H1 (cell line): Measurements from ENCODE around the gene ATP6V1E1. TPM values are rescaled to one million over a fixed set of nuclear protein-coding genes. Genes with fewer than 3 reads are reported as not detected.

ENCODE experiments used
- CTCF ChIA-PET: fragments of 300-600 bp; sonication (Branson Sonifier 250); formaldehyde crosslinking; loops from one replicate; lab custom pipeline; 2021; ENCODE audit not compliant: partially characterized antibody; lab: Charles Lee
- POLR2A ChIA-PET: fragments of 300-600 bp; sonication (Branson Sonifier 250); formaldehyde crosslinking; loops from one replicate; lab custom pipeline; 2021; ENCODE audit warnings: inconsistent platforms; ENCODE audit not compliant: partially characterized antibody; lab: Charles Lee
- DNase-seq, 2 experiments: peaks; one replicate each; pipeline versions ENCODE4 v3.0.0 to v3.0.0-alpha.2; 2010 to 2022; ENCODE audit warnings: low spot score in 2 of 2, low read depth in 1 of 2, mixed read lengths in 1 of 2
- FAIRE-seq: peaks from 2 replicates; lab custom pipeline; 2011; peaks lifted over from hg19 to GRCh38; lab: Jason Lieb, UNC
- H2AFZ ChIP-seq: 2 replicates; pipeline ENCODE4 v1.8.1; 2012; ENCODE audit warnings: low read length, inconsistent platforms
- H2AK5ac ChIP-seq: 2 replicates; pipeline ENCODE4 v1.6.1; 2013; ENCODE audit warnings: low read depth, low read length
- H2BK120ac ChIP-seq: replicated peaks from 2 replicates; pipeline ENCODE3; 2013; ENCODE audit warnings: low read depth, low read length, inconsistent platforms
- H2BK12ac ChIP-seq: 2 replicates; pipeline ENCODE4 v1.6.1; 2013; ENCODE audit warnings: low read depth, low read length
- H2BK15ac ChIP-seq: 2 replicates; pipeline ENCODE4 v1.6.1; 2013; ENCODE audit warnings: low read length
- H2BK20ac ChIP-seq: 2 replicates; pipeline ENCODE4 v1.6.1; 2013; ENCODE audit warnings: low read length
- H2BK5ac ChIP-seq: 2 replicates; pipeline ENCODE4 v1.6.1; 2013; ENCODE audit warnings: low read depth, low read length
- H3K14ac ChIP-seq: 2 replicates; pipeline ENCODE4 v1.6.1; 2013; ENCODE audit warnings: inconsistent platforms; ENCODE audit not compliant: insufficient read length
- H3K18ac ChIP-seq: 2 replicates; pipeline ENCODE4 v1.6.1; 2013; ENCODE audit warnings: low read length; ENCODE audit errors: extremely low read depth
- H3K23ac ChIP-seq: 2 replicates; pipeline ENCODE4 v1.6.1; 2013; ENCODE audit warnings: inconsistent platforms; ENCODE audit not compliant: insufficient read length
- H3K23me2 ChIP-seq: 2 replicates; pipeline ENCODE4 v1.6.1; 2013; ENCODE audit warnings: low read depth, low read length
- H3K27ac ChIP-seq: 2 replicates; pipeline ENCODE4 v1.6.1; 2011; ENCODE audit warnings: low read depth, low read length, inconsistent platforms
- H3K27me3 ChIP-seq, 4 experiments: replicated peaks in 1 of 4; 1 replicate in 1 of 4; 2 replicates in 3 of 4; pipeline versions ENCODE4 v1.6.1 to v1.8.1; 2011 to 2013; ENCODE audit warnings: low read length in 3 of 4, mild to moderate bottlenecking in 3 of 4, inconsistent platforms in 2 of 4, mixed read lengths in 2 of 4, moderate library complexity in 1 of 4; ENCODE audit not compliant: control insufficient read depth in 3 of 4, insufficient read depth in 3 of 4; ENCODE audit errors: extremely low read depth in 1 of 4
- H3K36me3 ChIP-seq, 4 experiments: 2 replicates each; pipeline versions ENCODE4 v1.6.1 to v1.8.1; 2011 to 2013; ENCODE audit warnings: mild to moderate bottlenecking in 4 of 4, low read length in 3 of 4, moderate library complexity in 2 of 4, control low read depth in 1 of 4, inconsistent platforms in 1 of 4; ENCODE audit not compliant: insufficient read depth in 4 of 4, control insufficient read depth in 2 of 4
- H3K4ac ChIP-seq: replicated peaks from 2 replicates; pipeline ENCODE3; 2013; ENCODE audit warnings: low read length, low read depth, mixed read lengths, inconsistent platforms; ENCODE audit not compliant: insufficient read length
- H3K4me1 ChIP-seq, 4 experiments: replicated peaks in 1 of 4; 1 replicate in 1 of 4; 2 replicates in 3 of 4; pipeline versions ENCODE4 v1.6.1 to v1.8.1; 2011 to 2013; ENCODE audit warnings: low read length in 3 of 4, inconsistent platforms in 2 of 4, mixed read lengths in 1 of 4; ENCODE audit not compliant: insufficient read depth in 4 of 4, control insufficient read depth in 3 of 4
- H3K4me2 ChIP-seq, 2 experiments: 2 replicates each; pipeline versions ENCODE4 v1.6.1 to v1.8.1; 2011 to 2013; ENCODE audit warnings: low read depth in 2 of 2, low read length in 2 of 2, control low read depth in 1 of 2, inconsistent platforms in 1 of 2, mild to moderate bottlenecking in 1 of 2; ENCODE audit not compliant: insufficient read depth in 1 of 2
- H3K4me3 ChIP-seq, 4 experiments: fragments of 200-600, 300-600 bp in 1 of 4; sonication (generic), shearing (Covaris generic), sonication (Bioruptor Twin) in 1 of 4; 2 replicates each; pipeline versions ENCODE4 v1.5.1 to v1.8.1; 2011 to 2016; ENCODE audit warnings: low read length in 4 of 4, low read depth in 3 of 4, control low read depth in 2 of 4, inconsistent platforms in 2 of 4, mild to moderate bottlenecking in 2 of 4, mixed read lengths in 1 of 4, moderate library complexity in 1 of 4; ENCODE audit not compliant: insufficient read depth in 2 of 4; ENCODE audit errors: extremely low read depth in 1 of 4
- H3K56ac ChIP-seq: replicated peaks from 2 replicates; pipeline ENCODE3; 2013; ENCODE audit warnings: low read depth, mild to moderate bottlenecking, mixed read lengths, low read length, inconsistent platforms; ENCODE audit not compliant: insufficient read length
- H3K79me1 ChIP-seq: 2 replicates; pipeline ENCODE4 v1.6.1; 2013; ENCODE audit warnings: low read depth, low read length, control low read depth
- H3K79me2 ChIP-seq, 2 experiments: 2 replicates each; pipeline versions ENCODE4 v1.6.1 to v1.8.1; 2012 to 2013; ENCODE audit warnings: low read length in 2 of 2, mild to moderate bottlenecking in 2 of 2, inconsistent platforms in 1 of 2; ENCODE audit not compliant: insufficient read depth in 2 of 2, control insufficient read depth in 1 of 2
- H3K9ac ChIP-seq, 4 experiments: replicated peaks in 1 of 4; 1 replicate in 1 of 4; 2 replicates in 3 of 4; pipeline versions ENCODE4 v1.6.1 to v1.8.1; 2011 to 2013; ENCODE audit warnings: low read depth in 3 of 4, low read length in 3 of 4, control low read depth in 2 of 4, mild to moderate bottlenecking in 2 of 4, moderate library complexity in 2 of 4, inconsistent platforms in 1 of 4; ENCODE audit errors: extremely low read depth in 1 of 4
- H3K9me3 ChIP-seq, 2 experiments: 2 replicates each; pipeline versions ENCODE4 v1.6.1 to v1.8.1; 2012 to 2013; ENCODE audit warnings: mild to moderate bottlenecking in 2 of 2, moderate library complexity in 2 of 2, control low read depth in 1 of 2, inconsistent platforms in 1 of 2, low read depth in 1 of 2, low read length in 1 of 2, mixed read lengths in 1 of 2; ENCODE audit not compliant: insufficient read depth in 2 of 2
- H4K20me1 ChIP-seq, 2 experiments: replicated peaks in 1 of 2; 2 replicates each; pipeline versions ENCODE3 to v1.8.1; 2011 to 2013; ENCODE audit warnings: inconsistent platforms in 2 of 2, low read length in 2 of 2, mild to moderate bottlenecking in 1 of 2; ENCODE audit not compliant: insufficient read depth in 2 of 2, control insufficient read depth in 1 of 2
- H4K5ac ChIP-seq: 2 replicates; pipeline ENCODE4 v1.6.1; 2013; ENCODE audit warnings: low read length, low read depth, mixed read lengths, inconsistent platforms; ENCODE audit not compliant: insufficient read length
- H4K8ac ChIP-seq: 2 replicates; pipeline ENCODE4 v1.8.0; 2013; ENCODE audit warnings: mild to moderate bottlenecking, moderate library complexity, low read length, inconsistent platforms; ENCODE audit not compliant: insufficient read depth; ENCODE audit errors: extremely low read depth
- H4K91ac ChIP-seq: replicated peaks from 2 replicates; pipeline ENCODE3; 2013; ENCODE audit warnings: low read length, mixed read lengths, inconsistent platforms; ENCODE audit not compliant: insufficient read length
- CEBPB ChIP-seq: IDR thresholded peaks from 2 replicates; pipeline ENCODE4 v1.6.1; 2012; ENCODE audit warnings: low read depth, low read length
- EP300 ChIP-seq, 2 experiments: IDR thresholded peaks; 1 replicate in 1 of 2; 2 replicates in 1 of 2; pipeline ENCODE4 v1.6.1; 2011 to 2012; ENCODE audit warnings: low read depth in 2 of 2, low read length in 2 of 2, mild to moderate bottlenecking in 2 of 2, borderline replicate concordance in 1 of 2, inconsistent platforms in 1 of 2, moderate library complexity in 1 of 2
- POLR2A ChIP-seq, 2 experiments: IDR thresholded peaks; 1 replicate in 1 of 2; 2 replicates in 1 of 2; pipeline ENCODE4 v1.6.1; 2011; ENCODE audit warnings: low read depth in 2 of 2, low read length in 2 of 2, mild to moderate bottlenecking in 2 of 2; ENCODE audit errors: control extremely low read depth in 1 of 2
- WGBS, 2 experiments: shearing (Covaris generic) in 1 of 2; methylation state at CpG; one replicate each; pipeline versions ENCODE4 v1.1.6 to v1.1.7; 2013 to 2015; ENCODE audit warnings: low lambda C conversion rate in 2 of 2, mixed read lengths in 2 of 2, inconsistent platforms in 1 of 2, low coverage in 1 of 2, missing lambda C conversion rate in 1 of 2; ENCODE audit not compliant: insufficient replicate concordance in 2 of 2, insufficient coverage in 1 of 2, insufficient read length in 1 of 2; ENCODE audit errors: extremely low coverage in 1 of 2, missing lambda C conversion rate in 1 of 2; 5-methylcytosine and 5-hydroxymethylcytosine counted together
- polyA plus RNA-seq, 7 experiments: library from polyadenylated mRNA; depleted of rRNA in 3 of 7; stranded (reverse) in 5 of 7; unstranded in 2 of 7; fragments of >200 nt in 5 of 7; fragments of 200-250 nt in 2 of 7; gene quantifications; 1 replicate in 5 of 7; 2 replicates in 1 of 7; 4 replicates in 1 of 7; pipeline versions ENCODE4 v1.2.1 to v1.2.3, GENCODE V29; 2011 to 2013; ENCODE audit warnings: missing spikeins in 2 of 7, mixed read lengths in 2 of 7
- total RNA-seq: library from RNA; stranded (reverse); fragmentation: NEBNext Ultra II Directional; extraction: Animal tissue kit (Norgen Biotek cat#: 25700); gene quantifications from 2 replicates; pipeline ENCODE4 v1.2.1, GENCODE V29; 2021
- TF ChIP-seq, protein P1 (sequence below): IDR thresholded peaks from 2 replicates; pipeline ENCODE4 v1.6.1; 2011; ENCODE audit warnings: low read length, improper control_type of control experiment
- TF ChIP-seq, protein P2 (sequence below): IDR thresholded peaks from 2 replicates; pipeline ENCODE4 v1.6.1; 2012; ENCODE audit warnings: inconsistent platforms

ATP6V1E1 gene
- total and polyA plus RNA-seq, 2 of the 8 experiments (the other 6 are each of a cell fraction or from before 2014, with no cell fraction given), result 80.4 to 88.1 TPM

GRCh38 chr22:17579535-17579981 lies 49.0 kb downstream of the ATP6V1E1 start:
- Histone ChIP-seq H4K20me1 (no peaks in the 10 kb centered on the region), H2BK20ac (no peak overlapping the region), H4K5ac (no peak overlapping the region), H2BK5ac (no peak overlapping the region), H3K18ac (no peak overlapping the region; the same call in 1 of the 2 replicates), H3K27ac (no peak overlapping the region), H2AFZ (no peak overlapping the region), H2BK12ac (no peak overlapping the region), H3K4me1 (peaks cover 0 to 3% (median 0%) of the 10 kb centered on the region in 4 experiments; a peak in 4 of 7 replicates), H3K4me2 (no peak overlapping the region), H4K8ac (no peak overlapping the region), H3K9me3 (no peaks in the 10 kb centered on the region), H3K23me2 (peaks cover 1% of the 10 kb centered on the region; the same call in 1 of the 2 replicates), H3K56ac (no peak overlapping the region), H3K79me1 (no peaks in the 10 kb centered on the region), H3K14ac (no peak overlapping the region), H2AK5ac (no peak overlapping the region), H2BK15ac (no peak overlapping the region), H3K79me2 (no peaks in the 10 kb centered on the region), H3K27me3 (no peaks in the 10 kb centered on the region), H3K9ac (no peak overlapping the region), H3K4ac (no peak overlapping the region), H2BK120ac (no peak overlapping the region), H3K23ac (no peak overlapping the region), H3K4me3 (no peak overlapping the region), H3K36me3 (no peaks in the 10 kb centered on the region), H4K91ac (no peak overlapping the region)
- CTCF ChIA-PET, result interaction anchor here (0.6 to 4.1 kb wide), 7 partner anchors 9 to 469 kb away, joined by 3 to 27 read pairs (median 4); no protein-coding TSS in a partner anchor
- no peak for TF ChIP-seq CEBPB
- TF ChIP-seq, protein P1, sequence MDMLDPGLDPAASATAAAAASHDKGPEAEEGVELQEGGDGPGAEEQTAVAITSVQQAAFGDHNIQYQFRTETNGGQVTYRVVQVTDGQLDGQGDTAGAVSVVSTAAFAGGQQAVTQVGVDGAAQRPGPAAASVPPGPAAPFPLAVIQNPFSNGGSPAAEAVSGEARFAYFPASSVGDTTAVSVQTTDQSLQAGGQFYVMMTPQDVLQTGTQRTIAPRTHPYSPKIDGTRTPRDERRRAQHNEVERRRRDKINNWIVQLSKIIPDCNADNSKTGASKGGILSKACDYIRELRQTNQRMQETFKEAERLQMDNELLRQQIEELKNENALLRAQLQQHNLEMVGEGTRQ, result no peak
- TF ChIP-seq, protein P2, sequence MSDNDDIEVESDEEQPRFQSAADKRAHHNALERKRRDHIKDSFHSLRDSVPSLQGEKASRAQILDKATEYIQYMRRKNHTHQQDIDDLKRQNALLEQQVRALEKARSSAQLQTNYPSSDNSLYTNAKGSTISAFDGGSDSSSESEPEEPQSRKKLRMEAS, result no peak
- no peak for TF ChIP-seq EP300 (IDR thresholded peaks at IDR 0.05; ENCODE audit: borderline replicate concordance in 1 of 2, low read depth in 2 of 2, low read length in 2 of 2)
- no peak for TF ChIP-seq POLR2A (IDR thresholded peaks at IDR 0.05; ENCODE audit: control extremely low read depth in 1 of 2, low read depth in 2 of 2, low read length in 2 of 2)
- 89% methylated on average over 14 of the region's 14 CpGs; no CpG with 5 or more reads in 1 of the 2 experiments for WGBS, 2 experiments
- FAIRE-seq (no peak), DNase-seq (no peak)
- POLR2A ChIA-PET, result interaction anchor here (0.8 to 2.8 kb wide), 5 partner anchors 9 to 64 kb away, joined by 3 to 18 read pairs (median 3); partner anchors contain the start of gene SLC25A18
